Measurements from ENCODE around the gene MMP8.

The MMP8 gene

GRCh38 chr11:102680945-102681344, 43.8 kb downstream of the MMP8 start:
- TF ChIP-seq TEAD4 (IDR thresholded peaks at IDR 0.05), result no peak
- TF ChIP-seq YY1 (IDR thresholded peaks at IDR 0.05; ENCODE audit: low read depth), result no peak
- TF ChIP-seq EGR1 (IDR thresholded peaks at IDR 0.05), result no peak
- no peak for TF ChIP-seq TCF12 (IDR thresholded peaks at IDR 0.05; ENCODE audit: low read depth)
- TF ChIP-seq, protein P1, sequence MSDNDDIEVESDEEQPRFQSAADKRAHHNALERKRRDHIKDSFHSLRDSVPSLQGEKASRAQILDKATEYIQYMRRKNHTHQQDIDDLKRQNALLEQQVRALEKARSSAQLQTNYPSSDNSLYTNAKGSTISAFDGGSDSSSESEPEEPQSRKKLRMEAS (IDR thresholded peaks at IDR 0.05), result no peak
- no peak for TF ChIP-seq FOXM1 (IDR thresholded peaks at IDR 0.05; ENCODE audit: borderline replicate concordance, low read depth)
- TF ChIP-seq ZBTB7A (IDR thresholded peaks at IDR 0.05; ENCODE audit: low read depth), result no peak
- no peak for TF ChIP-seq CEBPB (IDR thresholded peaks at IDR 0.05)
- TF ChIP-seq CREB1 (IDR thresholded peaks at IDR 0.05; ENCODE audit: low read depth), result no peak
- TF ChIP-seq, protein P2, sequence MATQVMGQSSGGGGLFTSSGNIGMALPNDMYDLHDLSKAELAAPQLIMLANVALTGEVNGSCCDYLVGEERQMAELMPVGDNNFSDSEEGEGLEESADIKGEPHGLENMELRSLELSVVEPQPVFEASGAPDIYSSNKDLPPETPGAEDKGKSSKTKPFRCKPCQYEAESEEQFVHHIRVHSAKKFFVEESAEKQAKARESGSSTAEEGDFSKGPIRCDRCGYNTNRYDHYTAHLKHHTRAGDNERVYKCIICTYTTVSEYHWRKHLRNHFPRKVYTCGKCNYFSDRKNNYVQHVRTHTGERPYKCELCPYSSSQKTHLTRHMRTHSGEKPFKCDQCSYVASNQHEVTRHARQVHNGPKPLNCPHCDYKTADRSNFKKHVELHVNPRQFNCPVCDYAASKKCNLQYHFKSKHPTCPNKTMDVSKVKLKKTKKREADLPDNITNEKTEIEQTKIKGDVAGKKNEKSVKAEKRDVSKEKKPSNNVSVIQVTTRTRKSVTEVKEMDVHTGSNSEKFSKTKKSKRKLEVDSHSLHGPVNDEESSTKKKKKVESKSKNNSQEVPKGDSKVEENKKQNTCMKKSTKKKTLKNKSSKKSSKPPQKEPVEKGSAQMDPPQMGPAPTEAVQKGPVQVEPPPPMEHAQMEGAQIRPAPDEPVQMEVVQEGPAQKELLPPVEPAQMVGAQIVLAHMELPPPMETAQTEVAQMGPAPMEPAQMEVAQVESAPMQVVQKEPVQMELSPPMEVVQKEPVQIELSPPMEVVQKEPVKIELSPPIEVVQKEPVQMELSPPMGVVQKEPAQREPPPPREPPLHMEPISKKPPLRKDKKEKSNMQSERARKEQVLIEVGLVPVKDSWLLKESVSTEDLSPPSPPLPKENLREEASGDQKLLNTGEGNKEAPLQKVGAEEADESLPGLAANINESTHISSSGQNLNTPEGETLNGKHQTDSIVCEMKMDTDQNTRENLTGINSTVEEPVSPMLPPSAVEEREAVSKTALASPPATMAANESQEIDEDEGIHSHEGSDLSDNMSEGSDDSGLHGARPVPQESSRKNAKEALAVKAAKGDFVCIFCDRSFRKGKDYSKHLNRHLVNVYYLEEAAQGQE (IDR thresholded peaks at IDR 0.05; ENCODE audit: low read depth), result no peak
- TF ChIP-seq NFIC (IDR thresholded peaks at IDR 0.05), result no peak
- TF ChIP-seq, protein P3, sequence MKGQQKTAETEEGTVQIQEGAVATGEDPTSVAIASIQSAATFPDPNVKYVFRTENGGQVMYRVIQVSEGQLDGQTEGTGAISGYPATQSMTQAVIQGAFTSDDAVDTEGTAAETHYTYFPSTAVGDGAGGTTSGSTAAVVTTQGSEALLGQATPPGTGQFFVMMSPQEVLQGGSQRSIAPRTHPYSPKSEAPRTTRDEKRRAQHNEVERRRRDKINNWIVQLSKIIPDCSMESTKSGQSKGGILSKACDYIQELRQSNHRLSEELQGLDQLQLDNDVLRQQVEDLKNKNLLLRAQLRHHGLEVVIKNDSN (IDR thresholded peaks at IDR 0.05), result no peak
- no peak for TF ChIP-seq RAD21 (IDR thresholded peaks at IDR 0.05; ENCODE audit: low read depth)
- no peak for TF ChIP-seq EP300 (IDR thresholded peaks at IDR 0.05; ENCODE audit: borderline replicate concordance)
- TF ChIP-seq TAF1 (IDR thresholded peaks at IDR 0.05; ENCODE audit: low read depth), result no peak

DNA sequence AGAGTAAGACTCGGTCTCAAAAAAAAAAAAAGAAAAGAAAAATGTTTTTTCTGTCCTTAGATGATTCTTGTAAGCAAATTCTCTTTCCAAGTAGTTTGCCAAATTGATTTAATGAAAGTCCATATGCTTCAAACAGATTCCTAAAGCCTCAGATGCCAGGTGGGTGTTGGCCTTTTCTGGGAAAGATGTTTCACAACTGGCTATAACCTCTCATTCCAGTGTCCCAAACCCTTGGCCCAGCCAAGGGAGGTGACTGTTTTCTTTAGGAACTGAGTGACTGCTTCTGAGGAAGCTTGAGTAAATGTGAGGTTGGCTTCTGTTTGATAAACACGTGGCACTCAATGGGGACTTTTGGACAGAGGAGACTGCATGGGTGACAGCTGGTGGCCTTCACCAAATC, 46.7 kb downstream of the MMP8 start:
- TF ChIP-seq YY1 (IDR thresholded peaks at IDR 0.05; ENCODE audit: low read depth), result no peak
- TF ChIP-seq, protein P3 (IDR thresholded peaks at IDR 0.05), result no peak
- TF ChIP-seq EGR1 (IDR thresholded peaks at IDR 0.05), result no peak

GRCh38 chr11:102676084-102676483, 48.7 kb downstream of the MMP8 start:
- TF ChIP-seq EGR1 (IDR thresholded peaks at IDR 0.05), result no peak

GRCh38 chr11:102669664-102670063, 55.1 kb downstream of the MMP8 start:
- TF ChIP-seq FOXM1 (IDR thresholded peaks at IDR 0.05; ENCODE audit: borderline replicate concordance, low read depth) (no peak), CREB1 (IDR thresholded peaks at IDR 0.05; ENCODE audit: low read depth) (no peak), EP300 (IDR thresholded peaks at IDR 0.05; ENCODE audit: borderline replicate concordance) (no peak), NFIC (IDR thresholded peaks at IDR 0.05) (no peak), TEAD4 (IDR thresholded peaks at IDR 0.05) (no peak), TAF1 (IDR thresholded peaks at IDR 0.05; ENCODE audit: low read depth) (no peak), TCF12 (IDR thresholded peaks at IDR 0.05; ENCODE audit: low read depth) (no peak), RAD21 (IDR thresholded peaks at IDR 0.05; ENCODE audit: low read depth) (no peak), ZBTB7A (IDR thresholded peaks at IDR 0.05; ENCODE audit: low read depth) (no peak), EGR1 (IDR thresholded peaks at IDR 0.05) (no peak)
- TF ChIP-seq, protein P2 (IDR thresholded peaks at IDR 0.05; ENCODE audit: low read depth), result no peak
- TF ChIP-seq, protein P1 (IDR thresholded peaks at IDR 0.05), result no peak
- TF ChIP-seq, protein P3 (IDR thresholded peaks at IDR 0.05), result no peak

GRCh38 chr11:102666331-102666957, 58.3 kb downstream of the MMP8 start:
- TF ChIP-seq CREB1 (IDR thresholded peaks at IDR 0.05; ENCODE audit: low read depth) (no peak), NFIC (IDR thresholded peaks at IDR 0.05) (no peak), RAD21 (IDR thresholded peaks at IDR 0.05; ENCODE audit: low read depth) (peak; percentile 86)

DNA sequence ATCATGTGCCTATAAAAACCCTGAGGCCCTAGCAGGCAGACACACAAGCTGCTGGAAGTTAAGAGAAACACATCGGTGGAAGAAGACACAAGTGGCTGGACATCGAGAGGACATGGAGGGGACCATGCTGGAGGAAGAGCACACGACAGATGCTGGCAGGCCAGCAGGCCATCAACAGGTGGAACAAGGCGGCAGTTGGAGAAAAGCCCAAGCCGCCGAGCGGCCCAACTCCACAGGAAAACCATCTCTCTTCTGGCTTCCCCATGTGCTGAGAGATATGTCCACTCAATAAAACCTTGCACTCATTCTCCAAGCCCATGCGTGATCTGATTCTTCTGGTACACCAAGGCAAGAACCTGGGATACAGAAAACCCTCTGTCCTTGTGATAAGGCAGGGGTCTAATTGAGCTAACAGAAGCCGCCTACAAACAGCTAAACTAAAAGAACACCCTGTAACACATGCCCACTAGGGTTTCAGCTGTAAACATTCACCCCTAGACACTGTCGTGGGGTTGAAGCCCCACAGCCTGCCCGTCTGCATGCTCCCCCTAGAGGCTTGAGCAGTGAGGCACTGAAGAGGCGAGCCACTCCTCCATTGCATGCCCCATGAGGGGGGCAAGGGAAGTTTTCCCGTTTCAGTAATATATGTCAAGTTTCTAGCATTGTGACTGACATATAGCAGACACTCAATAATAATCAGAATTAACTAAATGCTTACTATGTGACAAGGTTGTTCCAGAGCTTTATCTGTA, 60.6 kb downstream of the MMP8 start:
- TF ChIP-seq, protein P2 (IDR thresholded peaks at IDR 0.05; ENCODE audit: low read depth), result no peak
- TF ChIP-seq RAD21 (IDR thresholded peaks at IDR 0.05; ENCODE audit: low read depth) (peak; percentile 14; the same call in 1 of the 2 replicates), NFIC (IDR thresholded peaks at IDR 0.05) (no peak)
